ENCODE results near the gene NXPH3.

The NXPH3 gene

DNA sequence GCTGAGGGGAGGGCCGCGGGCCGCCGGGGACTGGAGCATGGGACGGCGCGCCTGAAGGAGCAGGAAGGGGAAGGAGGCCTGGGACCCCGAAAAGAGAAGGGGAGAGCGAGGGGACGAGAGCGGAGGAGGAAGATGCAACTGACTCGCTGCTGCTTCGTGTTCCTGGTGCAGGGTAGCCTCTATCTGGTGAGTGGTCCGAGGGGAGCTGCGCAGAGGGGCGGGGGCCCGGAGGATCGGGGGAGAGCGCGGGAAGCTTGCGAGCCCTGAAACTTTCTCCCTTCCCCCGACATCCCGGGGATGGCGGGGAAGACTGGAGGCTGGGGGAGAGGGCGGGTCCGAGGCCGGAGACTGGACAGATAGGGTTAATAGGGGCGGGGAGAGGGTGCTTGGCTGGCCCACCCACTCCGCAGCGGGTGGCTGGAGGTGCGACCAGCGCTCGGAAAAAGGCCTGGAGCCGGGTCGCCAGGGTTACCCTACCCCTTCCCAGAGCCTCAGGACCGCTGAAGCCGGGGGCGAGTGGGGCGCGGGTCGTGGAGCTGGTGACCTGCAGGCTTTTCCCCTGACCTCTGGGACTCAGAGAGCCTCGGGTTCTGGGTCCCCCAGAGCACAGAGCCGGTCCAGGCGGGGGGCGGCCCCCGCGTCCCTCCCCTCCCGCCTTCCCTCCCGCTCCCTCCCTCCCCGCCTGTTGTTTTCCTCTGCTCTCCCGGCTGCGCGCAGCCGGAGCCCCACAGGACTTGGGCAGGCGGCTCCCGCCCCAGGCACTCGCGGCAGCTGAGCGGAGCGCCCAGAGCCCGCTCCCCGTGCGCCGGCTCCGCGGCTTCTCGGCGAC lies 631 bp downstream of the NXPH3 start (continued):
- TF ChIP-seq SP7 (tag by site-specific recombination; IDR thresholded peaks at IDR 0.05) (peak; percentile 63; the same call in 1 of the 2 replicates), KLF10 (tag by site-specific recombination; IDR thresholded peaks at IDR 0.05) (peak; percentile 37; the same call in 1 of the 2 replicates), ZNF2 (tag by site-specific recombination; IDR thresholded peaks at IDR 0.05) (no peak), KLF16 (tag by site-specific recombination; IDR thresholded peaks at IDR 0.05) (peak; percentile 73; the same call in 1 of the 2 replicates), ZIC2 (tag by site-specific recombination; IDR thresholded peaks at IDR 0.05) (peak; percentile 87), PRDM10 (tag by site-specific recombination; IDR thresholded peaks at IDR 0.05) (peak; percentile 86), SP3 (tag by site-specific recombination; IDR thresholded peaks at IDR 0.05) (peak; percentile 94), ZNF610 (tag by site-specific recombination; IDR thresholded peaks at IDR 0.05; ENCODE audit: borderline replicate concordance) (peak; percentile 39; the same call in 1 of the 2 replicates)
- TF ChIP-seq, protein P1, sequence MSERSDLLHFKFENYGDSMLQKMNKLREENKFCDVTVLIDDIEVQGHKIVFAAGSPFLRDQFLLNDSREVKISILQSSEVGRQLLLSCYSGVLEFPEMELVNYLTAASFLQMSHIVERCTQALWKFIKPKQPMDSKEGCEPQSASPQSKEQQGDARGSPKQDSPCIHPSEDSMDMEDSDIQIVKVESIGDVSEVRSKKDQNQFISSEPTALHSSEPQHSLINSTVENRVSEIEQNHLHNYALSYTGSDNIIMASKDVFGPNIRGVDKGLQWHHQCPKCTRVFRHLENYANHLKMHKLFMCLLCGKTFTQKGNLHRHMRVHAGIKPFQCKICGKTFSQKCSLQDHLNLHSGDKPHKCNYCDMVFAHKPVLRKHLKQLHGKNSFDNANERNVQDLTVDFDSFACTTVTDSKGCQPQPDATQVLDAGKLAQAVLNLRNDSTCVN (tag by site-specific recombination; optimal IDR thresholded peaks at IDR 0.05), result peak; percentile 65
- TF ChIP-seq, protein P2, sequence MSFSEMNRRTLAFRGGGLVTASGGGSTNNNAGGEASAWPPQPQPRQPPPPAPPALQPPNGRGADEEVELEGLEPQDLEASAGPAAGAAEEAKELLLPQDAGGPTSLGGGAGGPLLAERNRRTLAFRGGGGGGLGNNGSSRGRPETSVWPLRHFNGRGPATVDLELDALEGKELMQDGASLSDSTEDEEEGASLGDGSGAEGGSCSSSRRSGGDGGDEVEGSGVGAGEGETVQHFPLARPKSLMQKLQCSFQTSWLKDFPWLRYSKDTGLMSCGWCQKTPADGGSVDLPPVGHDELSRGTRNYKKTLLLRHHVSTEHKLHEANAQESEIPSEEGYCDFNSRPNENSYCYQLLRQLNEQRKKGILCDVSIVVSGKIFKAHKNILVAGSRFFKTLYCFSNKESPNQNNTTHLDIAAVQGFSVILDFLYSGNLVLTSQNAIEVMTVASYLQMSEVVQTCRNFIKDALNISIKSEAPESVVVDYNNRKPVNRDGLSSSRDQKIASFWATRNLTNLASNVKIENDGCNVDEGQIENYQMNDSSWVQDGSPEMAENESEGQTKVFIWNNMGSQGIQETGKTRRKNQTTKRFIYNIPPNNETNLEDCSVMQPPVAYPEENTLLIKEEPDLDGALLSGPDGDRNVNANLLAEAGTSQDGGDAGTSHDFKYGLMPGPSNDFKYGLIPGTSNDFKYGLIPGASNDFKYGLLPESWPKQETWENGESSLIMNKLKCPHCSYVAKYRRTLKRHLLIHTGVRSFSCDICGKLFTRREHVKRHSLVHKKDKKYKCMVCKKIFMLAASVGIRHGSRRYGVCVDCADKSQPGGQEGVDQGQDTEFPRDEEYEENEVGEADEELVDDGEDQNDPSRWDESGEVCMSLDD (tag by site-specific recombination; IDR thresholded peaks at IDR 0.05), result peak; percentile 81

GRCh38 chr17:49576917-49577649 lies 1.4 kb downstream of the NXPH3 start:
- ChIA-PET POLR2A (interaction anchor here (0.6 to 1.4 kb wide), 4 partner anchors 99 to 774 kb away, joined by 3 to 7 read pairs (median 4); partner anchors contain the start of genes FAM117A and SLC35B1), CTCF (interaction anchor here (1.0 to 14.4 kb wide), 5 partner anchors 9 to 196 kb away, joined by 3 to 486 read pairs (median 5); partner anchors contain the start of gene SLC35B1)
- H3K4me1 ChIP-seq (ENCODE audit: control insufficient read depth, insufficient read depth, low read length), result 0 out of 2 replicates have a peak, but pooled peaks cover 3% of the 10 kb centered on the region
- H3K36me3 ChIP-seq (ENCODE audit: control insufficient read depth in 2 of 2, insufficient read depth in 1 of 2, low read length in 2 of 2), result no peaks in the 10 kb centered on the region
- H3K9me3 ChIP-seq (ENCODE audit: control insufficient read depth, insufficient read depth, low read depth, low read length), result no peaks in the 10 kb centered on the region
- no peak overlapping the region for H3K27ac ChIP-seq (ENCODE audit: extremely low read depth, low read depth, low read length)
- peak overlapping the region; percentile 56 for H3K4me3 ChIP-seq (ENCODE audit: low read depth, low read length)
- TF ChIP-seq SCRT2 (tag by site-specific recombination; IDR thresholded peaks at IDR 0.05) (no peak; the same call in 1 of the 2 replicates), SALL2 (tag by site-specific recombination; IDR thresholded peaks at IDR 0.05; ENCODE audit: borderline replicate concordance) (no peak), ZNF335 (tag by site-specific recombination; conservative IDR thresholded peaks at IDR 0.05) (peak; percentile 88), ZNF221 (tag by site-specific recombination; IDR thresholded peaks at IDR 0.05; ENCODE audit: borderline replicate concordance) (no peak), ZNF707 (tag by site-specific recombination; IDR thresholded peaks at IDR 0.05) (no peak), ZNF23 (tag by site-specific recombination; IDR thresholded peaks at IDR 0.05; ENCODE audit: borderline replicate concordance) (no peak), GLIS2 (tag by site-specific recombination; IDR thresholded peaks at IDR 0.05) (peak; percentile 30), ZNF670 (tag by site-specific recombination; IDR thresholded peaks at IDR 0.05; ENCODE audit: low read depth) (no peak), ZIC2 (tag by site-specific recombination; IDR thresholded peaks at IDR 0.05) (peak; percentile 15; the same call in 1 of the 2 replicates)
- TF ChIP-seq, protein P3, sequence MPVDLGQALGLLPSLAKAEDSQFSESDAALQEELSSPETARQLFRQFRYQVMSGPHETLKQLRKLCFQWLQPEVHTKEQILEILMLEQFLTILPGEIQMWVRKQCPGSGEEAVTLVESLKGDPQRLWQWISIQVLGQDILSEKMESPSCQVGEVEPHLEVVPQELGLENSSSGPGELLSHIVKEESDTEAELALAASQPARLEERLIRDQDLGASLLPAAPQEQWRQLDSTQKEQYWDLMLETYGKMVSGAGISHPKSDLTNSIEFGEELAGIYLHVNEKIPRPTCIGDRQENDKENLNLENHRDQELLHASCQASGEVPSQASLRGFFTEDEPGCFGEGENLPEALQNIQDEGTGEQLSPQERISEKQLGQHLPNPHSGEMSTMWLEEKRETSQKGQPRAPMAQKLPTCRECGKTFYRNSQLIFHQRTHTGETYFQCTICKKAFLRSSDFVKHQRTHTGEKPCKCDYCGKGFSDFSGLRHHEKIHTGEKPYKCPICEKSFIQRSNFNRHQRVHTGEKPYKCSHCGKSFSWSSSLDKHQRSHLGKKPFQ (tag by site-specific recombination; IDR thresholded peaks at IDR 0.05), result no peak
- TF ChIP-seq, protein P4, sequence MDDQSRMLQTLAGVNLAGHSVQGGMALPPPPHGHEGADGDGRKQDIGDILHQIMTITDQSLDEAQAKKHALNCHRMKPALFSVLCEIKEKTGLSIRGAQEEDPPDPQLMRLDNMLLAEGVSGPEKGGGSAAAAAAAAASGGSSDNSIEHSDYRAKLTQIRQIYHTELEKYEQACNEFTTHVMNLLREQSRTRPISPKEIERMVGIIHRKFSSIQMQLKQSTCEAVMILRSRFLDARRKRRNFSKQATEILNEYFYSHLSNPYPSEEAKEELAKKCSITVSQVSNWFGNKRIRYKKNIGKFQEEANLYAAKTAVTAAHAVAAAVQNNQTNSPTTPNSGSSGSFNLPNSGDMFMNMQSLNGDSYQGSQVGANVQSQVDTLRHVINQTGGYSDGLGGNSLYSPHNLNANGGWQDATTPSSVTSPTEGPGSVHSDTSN (CRISPR knock-in tag; IDR thresholded peaks at IDR 0.05), result no peak
- TF ChIP-seq, protein P5, sequence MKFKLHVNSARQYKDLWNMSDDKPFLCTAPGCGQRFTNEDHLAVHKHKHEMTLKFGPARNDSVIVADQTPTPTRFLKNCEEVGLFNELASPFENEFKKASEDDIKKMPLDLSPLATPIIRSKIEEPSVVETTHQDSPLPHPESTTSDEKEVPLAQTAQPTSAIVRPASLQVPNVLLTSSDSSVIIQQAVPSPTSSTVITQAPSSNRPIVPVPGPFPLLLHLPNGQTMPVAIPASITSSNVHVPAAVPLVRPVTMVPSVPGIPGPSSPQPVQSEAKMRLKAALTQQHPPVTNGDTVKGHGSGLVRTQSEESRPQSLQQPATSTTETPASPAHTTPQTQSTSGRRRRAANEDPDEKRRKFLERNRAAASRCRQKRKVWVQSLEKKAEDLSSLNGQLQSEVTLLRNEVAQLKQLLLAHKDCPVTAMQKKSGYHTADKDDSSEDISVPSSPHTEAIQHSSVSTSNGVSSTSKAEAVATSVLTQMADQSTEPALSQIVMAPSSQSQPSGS (tag by site-specific recombination; IDR thresholded peaks at IDR 0.05; ENCODE audit: low read depth), result no peak
